Ectodermal cell (in vitro differentiated cells): ENCODE data around the gene STOM. TPM values are rescaled to one million over a fixed set of nuclear protein-coding genes. Genes with fewer than 3 reads are reported as not detected.
"Not testable (repeated sequence)": the region's sequence is repeated elsewhere in the genome, so short reads cannot be mapped to it uniquely, and the experiment has no call there.

Experiments
- H3K27ac ChIP-seq: 2 replicates; pipeline ENCODE4 v1.7.0; 2013; ENCODE audit warnings: mild to moderate bottlenecking, low read depth, low read length; ENCODE audit not compliant: insufficient read depth, poor library complexity, severe bottlenecking
- H3K27me3 ChIP-seq: 2 replicates; pipeline ENCODE4 v1.7.0; 2013; ENCODE audit warnings: mild to moderate bottlenecking, low read length; ENCODE audit not compliant: insufficient read depth, control insufficient read depth, poor library complexity, severe bottlenecking
- H3K36me3 ChIP-seq: one replicate; pipeline ENCODE4 v1.7.0; 2013; ENCODE audit warnings: low read length; ENCODE audit not compliant: control insufficient read depth, insufficient read depth
- H3K4me1 ChIP-seq: one replicate; pipeline ENCODE4 v1.7.0; 2013; ENCODE audit warnings: low read length; ENCODE audit not compliant: control insufficient read depth, insufficient read depth
- H3K4me3 ChIP-seq: 2 replicates; pipeline ENCODE4 v1.7.0; 2013; ENCODE audit warnings: low read depth, low read length, control low read depth; ENCODE audit not compliant: insufficient read depth
- H3K9me3 ChIP-seq: 2 replicates; pipeline ENCODE4 v1.7.0; 2013; ENCODE audit warnings: mild to moderate bottlenecking, low read length, moderate library complexity; ENCODE audit not compliant: control insufficient read depth
- WGBS, 2 experiments: methylation state at CpG; one replicate each; pipeline ENCODE4 v1.1.7; 2013; ENCODE audit warnings: missing lambda C conversion rate in 2 of 2; 5-methylcytosine and 5-hydroxymethylcytosine counted together
- polyA plus RNA-seq, 4 experiments: library from polyadenylated mRNA; stranded (reverse); fragments of 50-300 nt; gene quantifications; one replicate each; pipeline ENCODE4 v1.2.3, GENCODE V29; 2013

STOM gene
- 36.8 TPM for polyA plus RNA-seq (2013, experiment 1 of 4)
- 49.8 TPM for polyA plus RNA-seq (2013, experiment 2 of 4)
- polyA plus RNA-seq (2013, experiment 3 of 4): 28.7 TPM
- polyA plus RNA-seq (2013, experiment 4 of 4): 33.4 TPM

DNA sequence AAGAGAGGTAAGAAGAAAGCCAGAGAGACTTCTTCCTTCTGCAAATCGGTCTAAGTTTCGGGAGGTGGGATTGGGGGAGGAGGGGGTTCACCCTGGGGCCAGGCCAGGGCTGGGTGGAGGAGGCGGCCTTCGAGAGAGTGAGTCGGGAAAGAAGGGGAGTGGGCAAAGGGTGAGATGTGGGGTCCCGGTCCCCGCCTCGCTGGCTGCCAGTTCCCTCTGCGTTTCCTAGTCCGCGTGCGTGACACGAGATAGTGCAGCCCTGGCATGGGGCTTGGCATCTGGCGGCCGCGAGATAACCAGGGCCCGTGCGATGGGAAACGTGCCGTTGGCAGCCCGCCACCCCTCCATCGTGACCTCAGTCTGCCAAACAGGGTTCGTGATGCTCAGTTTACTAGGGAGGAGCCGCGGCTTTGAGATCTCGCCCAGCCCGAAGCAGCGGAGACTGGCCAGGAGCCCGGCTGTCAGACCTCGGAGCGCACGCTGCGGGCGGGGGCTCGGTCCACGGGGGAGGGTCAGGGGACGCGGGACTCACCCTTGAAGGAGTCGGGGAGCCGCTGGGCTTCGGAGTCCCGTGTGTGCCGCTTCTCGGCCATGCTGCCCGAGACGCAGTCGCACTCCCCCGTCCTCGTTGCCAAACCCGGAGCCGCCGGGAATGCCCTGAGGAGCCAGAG lies at the start of gene STOM:
TSS of gene STOM (minus strand) at position 656 of the 671 bp plus-strand sequence. CDS start at position 593, 63 bp downstream.
- Histone ChIP-seq H3K4me3 (peak within 1 kb of the TSS; percentile 44), H3K36me3 (no peaks in the 10 kb centered on the region), H3K27me3 (peaks cover 14% of the 10 kb centered on the region), H3K9me3 (no peaks in the 10 kb centered on the region), H3K27ac (no peak within 1 kb of the TSS), H3K4me1 (peaks cover 5% of the 10 kb centered on the region)
- 22 to 23% methylated on average over 52 of the region's 52 CpGs for WGBS, 2 experiments

GRCh38 chr9:121411993-121412392 lies 41.9 kb upstream of the STOM start:
- Histone ChIP-seq H3K27ac (no peak overlapping the region), H3K27me3 (no peaks in the 10 kb centered on the region), H3K4me3 (no peak overlapping the region), H3K36me3 (no peaks in the 10 kb centered on the region), H3K4me1 (no peaks in the 10 kb centered on the region), H3K9me3 (no peaks in the 10 kb centered on the region)
- 82 to 88% methylated on average over 3 of the region's 3 CpGs for WGBS, 2 experiments

- Histone ChIP-seq H3K36me3 (no peaks in the 10 kb centered on the region), H3K4me1 (no peaks in the 10 kb centered on the region), H3K4me3 (no peak overlapping the region), H3K27ac (no peak overlapping the region), H3K27me3 (no peaks in the 10 kb centered on the region), H3K9me3 (no peaks in the 10 kb centered on the region)
- 100% methylated on average over 1 of the region's 1 CpG; no CpG with 5 or more reads in 1 of the 2 experiments for WGBS, 2 experiments
Measured at GRCh38 chr9:121405899-121406298, 35.8 kb upstream of the STOM start.

GRCh38 chr9:121404906-121405305 lies 34.9 kb upstream of the STOM start:
- H3K4me3 ChIP-seq: no peak overlapping the region
- no peak overlapping the region for H3K27ac ChIP-seq
- H3K36me3 ChIP-seq: no peaks in the 10 kb centered on the region
- H3K9me3 ChIP-seq: no peaks in the 10 kb centered on the region
- no peaks in the 10 kb centered on the region for H3K27me3 ChIP-seq
- 56 to 69% methylated on average over 1 of the region's 2 CpGs for WGBS, 2 experiments
- no peaks in the 10 kb centered on the region for H3K4me1 ChIP-seq

DNA sequence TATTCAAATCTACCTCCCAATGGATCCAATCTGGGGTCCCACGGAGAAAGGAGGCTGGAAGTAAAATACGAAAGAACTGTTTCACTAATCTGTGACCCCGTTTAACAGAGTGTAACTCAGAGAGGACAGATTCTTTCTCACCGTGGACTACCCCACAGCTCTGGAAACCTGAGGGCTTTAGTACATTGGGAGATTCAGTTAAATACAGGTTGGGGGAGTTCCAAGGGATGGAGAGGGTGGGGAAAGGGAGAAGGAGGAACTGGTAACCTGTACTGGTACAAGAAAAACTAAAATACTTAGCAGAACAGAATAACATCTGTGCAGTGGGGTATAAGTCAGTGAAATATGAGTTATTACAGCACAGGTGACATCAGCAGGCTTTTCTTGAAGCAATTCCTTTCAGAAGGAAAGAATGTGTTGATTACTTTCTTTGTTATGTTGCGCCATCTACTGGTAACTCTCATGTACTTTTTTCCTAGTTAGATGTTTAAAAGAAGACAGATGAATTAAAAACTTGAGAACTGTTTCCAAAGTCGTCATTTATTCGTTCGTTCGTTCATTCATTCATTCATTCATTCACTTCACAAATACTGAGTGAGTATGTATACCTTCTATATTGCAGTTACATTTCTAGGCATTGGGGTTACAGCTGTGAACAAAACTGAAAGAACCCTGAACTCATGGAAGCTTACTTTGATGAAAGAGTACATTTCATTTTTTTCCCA lies 30.0 kb upstream of the STOM start:
- Histone ChIP-seq H3K4me1 (no peaks in the 10 kb centered on the region), H3K4me3 (no peak overlapping the region), H3K36me3 (no peaks in the 10 kb centered on the region), H3K27ac (no peak overlapping the region), H3K9me3 (no peaks in the 10 kb centered on the region), H3K27me3 (no peaks in the 10 kb centered on the region)
- WGBS, 2 experiments: 23 to 34% methylated on average over 9 of the region's 9 CpGs

GRCh38 chr9:121399126-121399882 lies 29.3 kb upstream of the STOM start:
- no peaks in the 10 kb centered on the region for H3K9me3 ChIP-seq
- no peaks in the 10 kb centered on the region for H3K27me3 ChIP-seq
- WGBS, 2 experiments: 89 to 93% methylated on average over 4 of the region's 4 CpGs
- H3K36me3 ChIP-seq: no peaks in the 10 kb centered on the region
- no peak overlapping the region for H3K4me3 ChIP-seq
- no peak overlapping the region for H3K27ac ChIP-seq
- H3K4me1 ChIP-seq: no peaks in the 10 kb centered on the region

DNA sequence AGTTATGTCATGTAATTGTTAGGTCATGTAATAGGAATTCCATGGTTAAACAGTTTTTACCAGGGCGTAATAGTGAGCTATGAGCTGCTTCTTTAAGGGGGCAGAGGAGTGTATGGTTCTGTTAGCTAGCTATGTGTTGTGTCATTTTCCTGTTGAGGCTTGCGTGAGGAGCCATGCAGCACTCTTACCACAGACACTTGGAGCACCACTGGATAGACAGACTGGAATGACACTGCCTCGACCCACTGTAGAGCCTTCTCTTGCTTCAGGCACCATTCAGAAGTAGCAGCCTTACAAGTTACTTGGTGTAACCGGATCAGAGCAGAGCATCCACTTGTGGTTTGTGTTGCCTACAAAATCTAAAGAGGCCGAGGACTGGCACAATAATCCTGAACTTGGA lies 28.3 kb upstream of the STOM start:
- Histone ChIP-seq H3K27ac (no peak overlapping the region), H3K36me3 (no peaks in the 10 kb centered on the region), H3K9me3 (no peaks in the 10 kb centered on the region), H3K4me1 (no peaks in the 10 kb centered on the region), H3K4me3 (no peak overlapping the region), H3K27me3 (no peaks in the 10 kb centered on the region)
- WGBS, 2 experiments: 95 to 96% methylated on average over 5 of the region's 5 CpGs

GRCh38 chr9:121397277-121397676 lies 27.2 kb upstream of the STOM start:
- not testable (repeated sequence) for H3K27me3 ChIP-seq, H3K4me3 ChIP-seq, H3K9me3 ChIP-seq, H3K4me1 ChIP-seq, H3K27ac ChIP-seq, H3K36me3 ChIP-seq
- WGBS, 2 experiments: no CpG with 5 or more reads among the region's 1 CpG

- no peaks in the 10 kb centered on the region for H3K36me3 ChIP-seq
- no peaks in the 10 kb centered on the region for H3K4me1 ChIP-seq
- H3K4me3 ChIP-seq: no peak overlapping the region
- H3K27ac ChIP-seq: no peak overlapping the region
- H3K27me3 ChIP-seq: no peaks in the 10 kb centered on the region
- H3K9me3 ChIP-seq: no peaks in the 10 kb centered on the region
Measured at GRCh38 chr9:121395558-121395957, 25.5 kb upstream of the STOM start.

GRCh38 chr9:121394292-121394691 lies 24.2 kb upstream of the STOM start:
- WGBS, 2 experiments: 92 to 96% methylated on average over 3 of the region's 3 CpGs
- H3K36me3 ChIP-seq: no peaks in the 10 kb centered on the region

More at GRCh38 chr9:121394292-121394691, 24.2 kb upstream of the STOM start:
- H3K27me3 ChIP-seq: no peaks in the 10 kb centered on the region
- H3K4me1 ChIP-seq: no peaks in the 10 kb centered on the region
- no peak overlapping the region for H3K4me3 ChIP-seq
- no peaks in the 10 kb centered on the region for H3K9me3 ChIP-seq
- H3K27ac ChIP-seq: no peak overlapping the region
